HG02852 (cell line): ENCODE measurements around the gene TRIM50.
"Not testable (repeated sequence)": the region's sequence is repeated elsewhere in the genome, so short reads cannot be mapped to it uniquely, and the experiment has no call there.

Source experiments
- ATAC-seq: cut with Tn5 transposase; IDR thresholded peaks from one replicate; pipeline ENCODE4 v1.9.1; 2021; ENCODE audit warnings: mild to moderate bottlenecking, moderate library complexity; ENCODE audit not compliant: unreplicated experiment

Gene TRIM50

GRCh38 chr7:73316521-73316920 lies 11.4 kb downstream of the TRIM50 start:
- no peak for ATAC-seq

DNA sequence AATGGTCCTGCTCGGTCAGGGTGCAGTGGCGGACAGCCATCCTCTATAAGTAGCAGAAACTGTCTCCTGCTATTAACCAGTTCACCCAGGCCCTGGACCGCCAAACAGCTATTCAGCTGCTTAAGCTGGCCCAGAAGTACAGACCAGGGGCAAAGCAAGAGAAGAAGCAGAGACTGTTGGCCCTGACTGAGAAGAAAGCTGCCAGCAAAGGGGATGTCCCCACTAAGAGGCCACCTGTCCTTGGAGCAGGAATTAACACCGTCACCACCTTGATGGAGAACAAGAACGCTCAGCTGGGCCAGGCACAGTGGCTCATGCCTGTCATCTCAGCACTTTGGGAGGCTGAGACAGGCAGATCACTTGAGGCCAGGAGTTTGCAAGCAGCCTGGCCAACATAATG lies 13.6 kb downstream of the TRIM50 start:
- no peak for ATAC-seq

GRCh38 chr7:73313521-73313906 lies 14.4 kb downstream of the TRIM50 start:
- no peak for ATAC-seq

DNA sequence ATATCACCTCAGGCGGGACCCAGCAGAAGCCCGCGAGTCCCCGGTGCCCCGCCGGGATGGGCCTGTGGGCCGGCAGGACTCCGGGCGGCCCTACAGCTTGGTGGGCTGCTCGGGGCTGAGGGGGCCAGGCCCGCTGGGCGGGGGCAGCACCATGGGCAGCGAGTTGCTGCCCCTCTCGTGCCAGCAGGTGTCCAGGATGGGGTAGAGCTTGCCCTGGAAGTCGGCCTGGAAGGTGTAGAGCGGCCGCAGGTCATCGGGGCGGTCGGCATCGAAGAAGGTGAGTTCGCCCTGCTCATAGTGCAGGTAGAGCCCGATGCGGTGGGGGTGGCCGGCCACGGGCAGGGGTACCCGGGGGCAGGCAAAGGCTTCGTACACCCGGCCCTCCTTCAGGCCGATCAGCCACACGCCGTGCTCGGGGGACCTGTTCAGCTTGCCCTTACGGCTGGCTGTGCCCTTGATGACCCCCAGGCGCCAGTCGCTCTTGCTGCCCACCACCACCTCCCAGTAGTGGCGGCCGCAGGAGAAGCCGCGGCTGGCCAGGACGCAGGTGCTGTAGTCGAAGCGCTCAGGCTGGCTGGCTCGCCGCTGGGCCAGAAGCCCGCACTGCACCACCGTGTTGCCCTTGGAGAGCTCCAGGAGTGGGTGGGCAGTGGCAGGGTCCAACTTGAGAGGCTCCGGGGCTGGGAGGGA lies 14.9 kb downstream of the TRIM50 start:
- ATAC-seq: no peak

DNA sequence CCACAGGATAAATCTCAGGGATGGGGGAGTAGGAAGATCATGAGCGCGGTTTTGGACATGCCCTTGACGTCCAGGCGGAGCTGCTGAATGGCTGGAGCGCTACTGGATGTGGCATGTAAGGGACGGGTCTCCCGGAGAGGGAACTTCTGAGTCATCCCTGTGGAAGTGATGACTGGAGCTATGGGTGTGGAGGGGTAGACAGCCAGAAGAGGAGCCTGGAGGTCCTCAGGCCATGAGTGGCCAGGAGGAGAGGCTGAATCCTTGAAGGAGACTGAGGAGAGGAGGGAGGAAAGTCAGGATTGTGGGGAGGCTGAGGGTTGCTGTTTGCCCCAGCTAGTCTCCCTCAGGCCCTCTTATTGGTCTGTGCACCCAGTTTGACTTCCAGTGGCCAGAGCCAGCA lies 16.5 kb downstream of the TRIM50 start:
- ATAC-seq: not testable (repeated sequence)

DNA sequence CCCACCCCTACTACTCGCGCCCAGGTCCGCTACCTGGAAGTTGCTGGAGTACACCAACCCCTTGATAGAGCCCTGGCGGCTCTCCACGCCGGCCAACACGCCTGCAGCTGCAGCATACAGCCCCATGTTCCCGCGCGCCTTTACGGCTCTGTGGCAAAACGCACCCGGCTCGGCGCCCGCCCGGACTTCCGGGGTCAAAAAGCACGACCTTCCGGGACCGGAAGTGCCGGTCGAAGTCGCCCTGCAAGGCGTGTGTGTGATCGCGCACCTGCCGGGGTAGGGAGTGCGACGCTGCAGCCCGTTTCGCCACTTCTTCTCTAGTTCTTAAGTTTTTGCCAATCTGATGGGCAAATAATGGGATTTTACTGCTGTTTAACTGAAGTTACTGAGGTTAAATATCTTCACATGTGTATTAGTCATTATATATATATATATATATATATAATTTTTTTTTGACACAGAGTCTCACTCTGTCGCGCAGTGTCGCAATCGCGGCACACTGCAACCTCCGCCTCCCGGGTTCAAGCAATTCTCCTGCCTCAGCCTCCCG lies 19.1 kb downstream of the TRIM50 start, which contains the start of gene NSUN5:
NSUN5 (minus strand) TSS at position 162 of the 550 bp plus-strand sequence; CDS start at position 126, 36 bp downstream.
- ATAC-seq: peak; percentile 89

DNA sequence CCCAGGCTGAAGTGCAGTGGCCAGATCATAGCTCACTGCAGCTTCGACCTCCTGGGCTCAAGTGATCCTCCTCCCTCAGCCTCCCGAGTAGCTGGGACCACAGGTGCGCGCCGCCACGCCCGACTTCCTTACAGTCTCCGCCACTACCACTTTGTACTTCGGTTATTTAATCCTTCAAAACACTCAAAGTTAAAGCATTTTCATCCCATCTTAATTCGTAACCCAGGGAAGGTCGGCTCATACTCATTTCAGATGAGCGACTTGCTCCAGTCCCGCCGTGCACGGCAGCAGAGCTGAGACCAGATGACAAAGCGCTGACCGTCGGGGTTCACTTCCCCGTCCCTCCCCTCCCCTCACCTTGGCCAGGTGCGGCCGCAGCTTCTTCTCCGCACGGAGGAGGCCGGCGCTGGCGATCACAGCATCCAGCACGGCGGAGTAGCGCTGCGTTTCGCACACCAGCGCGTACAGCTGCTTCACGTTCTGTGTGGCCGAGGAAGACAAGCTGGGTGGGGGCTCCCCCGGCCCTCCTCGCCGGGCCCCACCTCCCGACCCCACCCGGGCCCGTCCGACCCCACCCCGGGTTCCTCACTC lies 19.7 kb downstream of the TRIM50 start:
- ATAC-seq: peak; percentile 39

- ATAC-seq: no peak
These were observed 20.4 kb downstream of the TRIM50 start for GRCh38 chr7:73307436-73307835.

- not testable (repeated sequence) for ATAC-seq
These were observed 23.1 kb downstream of the TRIM50 start for GRCh38 chr7:73304612-73305387.

DNA sequence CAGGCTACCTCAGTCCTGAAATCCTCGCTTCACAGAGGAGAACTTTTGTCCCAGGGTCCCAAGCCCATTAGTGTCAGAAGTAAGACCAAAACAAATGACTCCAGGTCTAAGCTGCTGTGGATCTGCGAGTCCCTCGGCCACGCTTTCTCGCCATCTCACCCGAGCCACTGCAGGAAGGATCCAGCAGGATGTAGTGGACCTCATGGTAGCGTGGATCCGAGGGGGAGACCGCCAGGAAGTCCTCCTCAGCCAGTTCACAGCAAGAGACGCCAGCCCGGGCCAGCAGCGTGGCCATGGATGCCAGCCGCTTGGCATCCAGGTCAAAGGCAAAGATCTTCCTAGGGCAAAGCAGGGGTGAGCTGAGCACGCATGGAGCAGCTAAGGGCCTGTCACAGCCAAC lies 23.8 kb downstream of the TRIM50 start:
- ATAC-seq: no peak

DNA sequence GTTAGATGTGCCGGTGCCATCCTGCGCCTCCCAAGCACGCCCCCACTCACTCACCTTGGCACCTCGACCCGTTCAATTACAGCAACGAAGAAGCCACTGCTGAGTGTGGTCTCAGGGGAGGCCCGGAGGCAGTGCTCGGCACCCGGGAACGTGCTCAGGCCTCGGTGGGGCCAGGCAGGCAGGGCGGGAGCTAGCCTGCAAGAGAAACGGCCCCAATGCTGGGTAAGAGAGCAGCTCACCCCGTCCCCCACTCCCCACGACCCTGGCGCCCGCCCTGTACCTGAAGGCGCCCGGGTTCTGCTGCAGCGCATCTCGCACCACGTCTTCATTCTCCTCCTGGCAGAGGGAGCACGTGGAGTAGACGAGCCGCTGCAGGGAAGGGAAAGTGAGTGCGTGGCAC lies 24.3 kb downstream of the TRIM50 start:
- ATAC-seq: no peak

GRCh38 chr7:73302846-73303245 lies 25.0 kb downstream of the TRIM50 start:
- not testable (repeated sequence) for ATAC-seq

GRCh38 chr7:73301108-73301507 lies 26.8 kb downstream of the TRIM50 start:
- not testable (repeated sequence) for ATAC-seq

DNA sequence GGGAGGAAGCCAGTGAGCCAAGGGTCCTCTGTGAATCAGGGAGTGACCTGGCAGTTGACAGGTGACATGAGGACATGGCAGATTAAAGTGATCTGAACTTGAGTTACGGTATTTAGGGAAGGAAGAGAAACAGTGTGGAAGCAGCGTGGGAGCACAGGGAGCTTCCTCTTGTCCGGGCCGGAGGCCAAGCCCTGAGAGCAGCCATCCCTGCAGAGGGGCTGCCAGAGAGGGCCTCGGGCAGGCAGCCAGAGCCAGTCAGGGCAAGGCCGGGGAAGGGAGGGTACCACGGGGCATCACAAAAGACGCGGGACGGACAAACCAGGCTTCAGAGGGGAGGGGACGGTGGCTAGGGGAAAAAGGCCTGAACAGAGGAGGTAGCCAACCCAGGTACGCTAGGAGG lies 28.1 kb downstream of the TRIM50 start:
- not testable (repeated sequence) for ATAC-seq

DNA sequence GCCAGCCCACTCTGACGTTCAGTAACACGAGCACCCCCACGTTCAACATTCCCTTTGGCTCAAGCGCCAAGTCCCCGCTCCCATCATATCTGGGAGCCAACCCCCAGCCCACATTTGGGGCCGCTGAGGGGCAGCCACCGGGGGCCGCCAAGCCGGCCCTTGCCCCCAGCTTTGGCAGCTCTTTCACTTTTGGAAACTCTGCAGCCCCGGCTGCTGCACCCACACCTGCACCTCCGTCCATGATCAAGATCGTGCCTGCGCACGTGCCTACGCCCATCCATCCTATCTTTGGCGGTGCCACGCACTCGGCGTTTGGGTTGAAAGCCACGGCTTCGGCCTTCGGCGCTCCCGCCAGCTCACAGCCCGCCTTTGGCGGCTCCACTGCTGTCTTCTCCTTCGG lies 30.2 kb downstream of the TRIM50 start:
- ATAC-seq: not testable (repeated sequence)

GRCh38 chr7:73297235-73297634 lies 30.6 kb downstream of the TRIM50 start:
- not testable (repeated sequence) for ATAC-seq

- ATAC-seq: not testable (repeated sequence)
These were observed 50.7 kb downstream of the TRIM50 start for GRCh38 chr7:73277210-73277609.

DNA sequence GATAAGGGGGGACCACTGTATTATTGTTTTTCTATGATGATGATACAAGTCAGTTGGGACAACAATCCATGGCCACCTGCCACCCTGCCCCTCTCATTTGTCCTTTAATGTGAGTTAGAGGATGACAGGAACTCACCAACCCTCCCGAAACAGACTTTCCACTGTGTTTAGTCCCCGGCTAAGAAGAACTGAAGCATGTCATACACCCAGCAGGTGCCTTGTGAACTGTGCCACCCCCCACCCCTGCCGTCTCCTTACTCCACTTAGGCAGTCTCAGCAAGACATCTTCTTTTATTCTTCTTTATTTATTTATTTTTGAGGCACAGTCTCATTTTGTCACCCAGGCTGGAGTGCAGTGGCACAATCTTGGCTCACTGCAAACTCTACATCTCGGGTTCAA lies 60.1 kb downstream of the TRIM50 start:
- ATAC-seq: not testable (repeated sequence)

- peak; percentile 87 for ATAC-seq
These were observed 61.0 kb downstream of the TRIM50 start for GRCh38 chr7:73266719-73267368.
